GM12878 (cell line): ENCODE measurements around the gene RND2. TPM values are rescaled to one million over a fixed set of nuclear protein-coding genes. Genes with fewer than 3 reads are reported as not detected.

ENCODE experiments used
- ATAC-seq: fragments of 200-7000 bp; cut with Tn5 transposase; 3 replicates; pipeline ENCODE4 v1.9.1; 2020; ENCODE audit warnings: mild to moderate bottlenecking, moderate library complexity
- BruUV-seq: library from RNA; stranded (reverse); fragments of 400-500 nt; replicated peaks from 2 replicates; lab custom pipeline; 2021; lab: Mats Ljungman, UMichigan
- CTCF ChIA-PET: fragments of 300-600 bp; sonication (Branson Sonifier 250); formaldehyde crosslinking; extraction: SDS; loops from one replicate; lab custom pipeline; 2021; ENCODE audit warnings: inconsistent platforms; lab: Yijun Ruan, JAX
- POLR2A ChIA-PET: fragments of 350-600 bp; formaldehyde crosslinking; extraction: SDS; loops from one replicate; lab custom pipeline; 2021; ENCODE audit warnings: inconsistent platforms; lab: Charles Lee
- RAD21 ChIA-PET: fragments of 300-600 bp; sonication (Branson Sonifier 250); formaldehyde crosslinking; loops from one replicate; lab custom pipeline; 2023; ENCODE audit warnings: antibody characterized with exemption; ENCODE audit not compliant: unreplicated experiment; lab: Charles Lee
- SMC1A ChIA-PET: fragments of 300-600 bp; sonication (Branson Sonifier 250); formaldehyde crosslinking; loops from one replicate; lab custom pipeline; 2023; ENCODE audit not compliant: unreplicated experiment, uncharacterized antibody; lab: Charles Lee
- DNase-seq: peaks from one replicate; pipeline ENCODE4 v3.0.0-alpha.2; 2011; ENCODE audit warnings: low read depth, low spot score
- FAIRE-seq: peaks from 3 replicates; lab custom pipeline; 2011; peaks lifted over from hg19 to GRCh38; lab: Jason Lieb, UNC
- H2AFZ ChIP-seq: 2 replicates; pipeline ENCODE4 v1.6.0; 2011; ENCODE audit warnings: low read depth, low read length, control low read depth; ENCODE audit not compliant: control insufficient read depth
- H3K27ac ChIP-seq: 2 replicates; pipeline ENCODE4 v1.5.1; 2011; ENCODE audit warnings: control low read depth; ENCODE audit not compliant: control insufficient read depth, insufficient read depth
- H3K27me3 ChIP-seq, 2 experiments: replicated peaks in 1 of 2; 2 replicates each; pipeline versions ENCODE4 v1.6.0 to v1.6.1; 2011; ENCODE audit warnings: low read length in 1 of 2; ENCODE audit not compliant: control insufficient read depth in 2 of 2, insufficient read depth in 2 of 2
- H3K36me3 ChIP-seq, 2 experiments: 2 replicates each; pipeline ENCODE4 v1.5.1; 2011; ENCODE audit warnings: low read length in 1 of 2; ENCODE audit not compliant: control insufficient read depth in 2 of 2, insufficient read depth in 2 of 2
- H3K4me1 ChIP-seq: 2 replicates; pipeline ENCODE4 v1.6.1; 2011; ENCODE audit warnings: mild to moderate bottlenecking, low read length, moderate library complexity, mixed read lengths; ENCODE audit not compliant: control insufficient read depth, insufficient read depth
- H3K4me2 ChIP-seq: 2 replicates; pipeline ENCODE4 v1.6.0; 2011; ENCODE audit warnings: control low read depth; ENCODE audit not compliant: control insufficient read depth, insufficient read depth
- H3K4me3 ChIP-seq: fragments of 200-600 bp; sonication (generic); 2 replicates; pipeline ENCODE4 v1.5.1; 2016
- H3K79me2 ChIP-seq: 2 replicates; pipeline ENCODE4 v1.6.0; 2011; ENCODE audit warnings: low read length; ENCODE audit not compliant: control insufficient read depth, insufficient read depth
- H3K9ac ChIP-seq: 2 replicates; pipeline ENCODE4 v1.8.0; 2011; ENCODE audit warnings: low read length, control low read depth, mixed read lengths; ENCODE audit not compliant: control insufficient read depth, insufficient read depth
- H3K9me3 ChIP-seq: replicated peaks from 3 replicates; pipeline ENCODE4 v1.5.1; 2011; ENCODE audit warnings: mild to moderate bottlenecking, low read length; ENCODE audit not compliant: control insufficient read depth, insufficient read depth
- H4K20me1 ChIP-seq: 2 replicates; pipeline ENCODE4 v1.6.0; 2011; ENCODE audit not compliant: control insufficient read depth, insufficient read depth
- ASH2L ChIP-seq: fragments of 300-600, 200-600 bp; sonication (generic); IDR thresholded peaks from 2 replicates; pipeline ENCODE4 v1.6.1; 2017; ENCODE audit warnings: low read depth, mild to moderate bottlenecking, borderline replicate concordance
- BACH1 ChIP-seq: fragments of 450-650 bp; IDR thresholded peaks from 2 replicates; pipeline ENCODE4 v1.6.1; 2017; ENCODE audit warnings: mild to moderate bottlenecking, borderline replicate concordance
- HCFC1 ChIP-seq: fragments of 150-350 bp; IDR thresholded peaks from 2 replicates; pipeline ENCODE4 v1.6.1; 2014; ENCODE audit warnings: low read length
- IKZF1 ChIP-seq: fragments of 450-650 bp; conservative IDR thresholded peaks from 2 replicates; pipeline ENCODE4 v1.6.1; 2017; ENCODE audit warnings: antibody characterized with exemption, mild to moderate bottlenecking
- JUNB ChIP-seq: IDR thresholded peaks from 2 replicates; pipeline ENCODE4 v1.6.1; 2016; ENCODE audit warnings: antibody characterized with exemption, mild to moderate bottlenecking
- MEF2B ChIP-seq: fragments of 450-650 bp; IDR thresholded peaks from 2 replicates; pipeline ENCODE4 v1.6.1; 2018; ENCODE audit warnings: mild to moderate bottlenecking, moderate library complexity; ENCODE audit not compliant: partially characterized antibody, poor library complexity, severe bottlenecking
- NFIC ChIP-seq: IDR thresholded peaks from 2 replicates; pipeline ENCODE4 v1.6.1; 2012; ENCODE audit warnings: low read depth, mild to moderate bottlenecking, inconsistent platforms, low read length, moderate library complexity
- NR2C1 ChIP-seq: fragments of 450-650 bp; IDR thresholded peaks from 2 replicates; pipeline ENCODE4 v1.6.1; 2017; ENCODE audit warnings: antibody characterized with exemption, mild to moderate bottlenecking, moderate library complexity
- NR2F1 ChIP-seq: fragments of 450-650 bp; conservative IDR thresholded peaks from 2 replicates; pipeline ENCODE4 v1.6.1; 2017; ENCODE audit warnings: mild to moderate bottlenecking
- PML ChIP-seq: IDR thresholded peaks from 2 replicates; pipeline ENCODE4 v1.6.1; 2012; ENCODE audit warnings: low read length, inconsistent platforms
- RAD21 ChIP-seq: IDR thresholded peaks from 2 replicates; pipeline ENCODE4 v1.6.1; 2011; ENCODE audit warnings: mild to moderate bottlenecking, low read depth, low read length, moderate library complexity; ENCODE audit not compliant: insufficient read depth
- RCOR1 ChIP-seq: conservative IDR thresholded peaks from 2 replicates; pipeline ENCODE4 v1.6.1; 2012; ENCODE audit warnings: low read depth, low read length, improper control_type of control experiment
- SKIL ChIP-seq: fragments of 450-650 bp; IDR thresholded peaks from 2 replicates; pipeline ENCODE4 v1.6.1; 2017; ENCODE audit warnings: mild to moderate bottlenecking, low read depth, inconsistent platforms; ENCODE audit not compliant: poor library complexity, severe bottlenecking
- SMAD1 ChIP-seq: fragments of 450-650 bp; IDR thresholded peaks from 2 replicates; pipeline ENCODE4 v1.6.1; 2018; ENCODE audit warnings: mild to moderate bottlenecking, low read depth; ENCODE audit not compliant: partially characterized antibody
- SMARCA5 ChIP-seq: fragments of 450-650 bp; IDR thresholded peaks from 2 replicates; pipeline ENCODE4 v1.6.1; 2017; ENCODE audit warnings: mild to moderate bottlenecking
- ZNF274 ChIP-seq: IDR thresholded peaks from one replicate; pipeline ENCODE4 v1.8.0; 2011; ENCODE audit not compliant: insufficient read length, insufficient read depth
- ZNF384 ChIP-seq: IDR thresholded peaks from 2 replicates; pipeline ENCODE4 v1.6.1; 2012; ENCODE audit warnings: low read depth, mild to moderate bottlenecking, low read length, improper control_type of control experiment, borderline replicate concordance
- WGBS: methylation state at CpG from one replicate; pipeline ENCODE4 v1.1.6; 2016; ENCODE audit warnings: low lambda C conversion rate; ENCODE audit not compliant: insufficient replicate concordance, insufficient coverage; ENCODE audit errors: missing lambda C conversion rate; 5-methylcytosine and 5-hydroxymethylcytosine counted together
- in situ Hi-C: fragments of 300-500 bp; cut with MboI; formaldehyde crosslinking; loops from 9 replicates; pipeline ENCODE4 v1.14.3; 2018; ENCODE audit warnings: mixed read lengths
- intact Hi-C: fragments of 100-400 bp; cut with micrococcal nuclease; formaldehyde crosslinking; loops from one replicate; pipeline ENCODE4 v1.14.2; 2022; ENCODE audit not compliant: unreplicated experiment
- polyA plus RNA-seq, 11 experiments: library from polyadenylated mRNA; depleted of rRNA in 4 of 11; unstranded in 6 of 11; stranded (reverse) in 5 of 11; fragments of >200 nt; fragmentation: Nextera tagmentation in 4 of 11; fragmentation: Illumina TruSeq in 1 of 11; extraction: Ambion mirVana in 4 of 11; extraction: Trizol in 1 of 11; gene quantifications; 1 replicate in 1 of 11; 2 replicates in 10 of 11; pipeline versions ENCODE4 v1.2.1 to v1.2.3, GENCODE V29; 2011 to 2016; ENCODE audit warnings: inconsistent platforms in 2 of 11, missing spikeins in 2 of 11, low read depth in 1 of 11
- total RNA-seq, 4 experiments: library from RNA; depleted of rRNA in 3 of 4; stranded (reverse); fragments of >200 nt in 3 of 4; fragmentation: Illumina TruSeq in 1 of 4; extraction: Trizol in 1 of 4; gene quantifications; 2 replicates each; pipeline versions ENCODE4 v1.2.1 to v1.2.3, GENCODE V29; 2013 to 2021

RND2 gene
- total and polyA plus RNA-seq, 10 of the 15 experiments (the other 5 are each of a cell fraction or from before 2014, with no cell fraction given): 0.01 to 0.05 (median 0.03) TPM; not detected in 6

DNA sequence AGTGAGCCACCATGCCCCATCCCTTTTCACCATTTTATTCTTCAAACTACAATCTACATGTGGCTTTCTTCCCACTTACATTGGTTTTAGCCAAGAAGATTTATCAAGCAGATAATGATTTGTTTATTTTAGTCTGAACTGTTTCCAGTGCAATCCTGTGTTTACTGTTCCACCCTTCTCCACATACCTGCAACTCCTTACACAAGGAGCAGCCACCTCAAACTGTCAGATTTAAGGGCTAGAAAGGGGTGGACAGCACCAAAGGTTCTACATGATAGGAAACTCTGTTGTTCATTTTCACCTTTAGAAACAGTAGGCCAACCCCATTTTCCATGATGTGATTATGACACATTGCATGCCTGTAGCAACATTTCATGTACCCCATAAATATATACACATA is 42.8 kb upstream of the RND2 start:
- CTCF ChIA-PET: interaction anchor here (4.6 to 6.4 kb wide), 2 partner anchors 15 to 16 kb away, joined by 23 to 66 read pairs; partner anchors contain the start of gene RPL27
- FAIRE-seq (no peak), DNase-seq (no peak), ATAC-seq (no peak)
- SMC1A ChIA-PET: no interaction called here
- H3K79me2 ChIP-seq: peaks cover 43% of the 10 kb centered on the region
- in situ Hi-C loops (no loop called here), intact Hi-C loops (no loop called here)
- POLR2A ChIA-PET: no interaction called here
- H2AFZ ChIP-seq: no peak overlapping the region
- H3K4me3 ChIP-seq: peak overlapping the region; percentile 94
- H3K9ac ChIP-seq: no peak overlapping the region
- BruUV-seq: no TSS peak
- H3K36me3 ChIP-seq: peaks cover 1 to 7% of the 10 kb centered on the region in 2 experiments
- H3K27me3 ChIP-seq: no peaks in the 10 kb centered on the region
- RAD21 ChIA-PET: no interaction called here
- H3K4me2 ChIP-seq: peak overlapping the region; percentile 99; the same call in 1 of the 2 replicates
- H3K9me3 ChIP-seq: no peaks in the 10 kb centered on the region
- no peak for TF ChIP-seq SMARCA5
- H4K20me1 ChIP-seq: no peaks in the 10 kb centered on the region
- no peak overlapping the region for H3K27ac ChIP-seq
- H3K4me1 ChIP-seq: peaks cover 29% of the 10 kb centered on the region

DNA sequence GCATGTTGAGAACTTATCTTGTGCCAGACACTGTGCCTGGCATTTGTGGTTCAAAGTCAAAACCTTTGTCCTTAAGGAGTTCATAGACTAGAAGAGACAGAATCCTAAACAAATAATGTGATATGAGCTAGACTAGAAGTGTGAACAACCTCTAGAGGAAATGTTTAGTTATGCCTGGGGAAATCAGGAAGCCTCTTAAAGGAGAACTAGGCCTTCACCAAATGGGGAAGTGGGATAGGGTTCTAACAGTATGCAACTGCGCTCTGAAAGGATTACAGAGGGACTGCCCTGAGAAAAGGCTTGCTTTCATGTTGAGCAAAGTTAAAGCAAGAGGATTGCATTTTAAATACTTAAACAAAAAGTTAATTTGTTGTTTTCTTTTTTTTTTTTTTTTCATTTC is 39.8 kb upstream of the RND2 start:
- POLR2A ChIA-PET: interaction anchor here (0.6 to 3.3 kb wide), 9 partner anchors 9 to 512 kb away, joined by 3 to 21 read pairs (median 3); partner anchors contain the start of gene RPL27
- TF ChIP-seq IKZF1 (peak; percentile 81), JUNB (no peak), BACH1 (peak; percentile 41; the same call in 1 of the 2 replicates), SKIL (no peak), RCOR1 (peak; percentile 79; the same call in 1 of the 2 replicates), RAD21 (no peak; the same call in 1 of the 2 replicates), PML (no peak; the same call in 1 of the 2 replicates), ASH2L (no peak), ZNF384 (peak; percentile 38; the same call in 1 of the 2 replicates), MEF2B (no peak), HCFC1 (no peak), SMAD1 (no peak), ZNF274 (no peak), NR2C1 (no peak), NFIC (peak; percentile 60), NR2F1 (no peak)

More for the DNA sequence above, 39.8 kb upstream of the RND2 start:
- no peaks in the 10 kb centered on the region for H3K9me3 ChIP-seq
- peak overlapping the region; percentile 32 for H3K9ac ChIP-seq
- no peaks in the 10 kb centered on the region for H4K20me1 ChIP-seq
- FAIRE-seq (peak; percentile 80), DNase-seq (peak; percentile 73), ATAC-seq (peak; percentile 83)
- WGBS: 0% methylated on average over 1 of the region's 1 CpG
- no TSS peak for BruUV-seq
- ChIA-PET RAD21 (interaction anchor here (0.6 to 3.3 kb wide), 5 partner anchors 13 to 222 kb away, joined by 3 to 31 read pairs (median 5); partner anchors contain the start of genes IFI35, RPL27 and VAT1), SMC1A (interaction anchor here (0.7 to 5.8 kb wide), 7 partner anchors 11 to 146 kb away, joined by 3 to 47 read pairs (median 4); partner anchors contain the start of genes AARSD1, IFI35 and RPL27), CTCF (interaction anchor here (1.0 to 6.4 kb wide), 6 partner anchors 12 to 407 kb away, joined by 3 to 66 read pairs (median 4); partner anchors contain the start of genes AARSD1, BECN1, RND2 and RPL27)
- H3K36me3 ChIP-seq: peaks cover 5 to 21% of the 10 kb centered on the region in 2 experiments
- H3K4me1 ChIP-seq: peaks cover 20% of the 10 kb centered on the region
- H3K4me2 ChIP-seq: peak overlapping the region; percentile 78
- H3K4me3 ChIP-seq: peak overlapping the region; percentile 35
- no peak overlapping the region for H2AFZ ChIP-seq
- H3K27ac ChIP-seq: peak overlapping the region; percentile 79
- in situ Hi-C loops: no loop called here
- H3K27me3 ChIP-seq: no peaks in the 10 kb centered on the region
- intact Hi-C loops: no loop called here
- H3K79me2 ChIP-seq: peaks cover 40% of the 10 kb centered on the region
